GM19099 (cell line): ENCODE data around the gene FHAD1.

ENCODE experiments used
- POLR2A ChIP-seq: IDR thresholded peaks from 3 replicates; pipeline ENCODE4 v1.6.1; 2011; ENCODE audit warnings: low read depth; ENCODE audit not compliant: insufficient read length; ENCODE audit errors: extremely low read depth

Gene FHAD1

GRCh38 chr1:15418806-15419515 is 171.9 kb downstream of the FHAD1 start:
- no peak for TF ChIP-seq POLR2A

- no peak for TF ChIP-seq POLR2A
Measured at GRCh38 chr1:15420853-15421465, 173.9 kb downstream of the FHAD1 start.

- TF ChIP-seq POLR2A = no peak
Measured at GRCh38 chr1:15422871-15423270, 175.8 kb downstream of the FHAD1 start.

- TF ChIP-seq POLR2A = no peak
Measured at GRCh38 chr1:15423355-15424077, 176.5 kb downstream of the FHAD1 start.

- TF ChIP-seq POLR2A = no peak
Measured at GRCh38 chr1:15424146-15424667, 177.2 kb downstream of the FHAD1 start.

- no peak for TF ChIP-seq POLR2A
Measured at GRCh38 chr1:15424981-15425380, 178.0 kb downstream of the FHAD1 start.

- TF ChIP-seq POLR2A = no peak
Measured at GRCh38 chr1:15425521-15425920, 178.5 kb downstream of the FHAD1 start.

- no peak for TF ChIP-seq POLR2A
Measured at GRCh38 chr1:15425958-15426357, 178.9 kb downstream of the FHAD1 start.

- no peak for TF ChIP-seq POLR2A
Measured at GRCh38 chr1:15426492-15427279, 179.7 kb downstream of the FHAD1 start.

GRCh38 chr1:15427280-15427666 is 180.2 kb downstream of the FHAD1 start:
- no peak for TF ChIP-seq POLR2A

- TF ChIP-seq POLR2A = no peak
Measured at GRCh38 chr1:15428815-15429435, 181.9 kb downstream of the FHAD1 start.

- TF ChIP-seq POLR2A = no peak
Measured at GRCh38 chr1:15429701-15430149, 182.7 kb downstream of the FHAD1 start.

GRCh38 chr1:15430787-15431570 is 184.0 kb downstream of the FHAD1 start:
- no peak for TF ChIP-seq POLR2A

- no peak for TF ChIP-seq POLR2A
Measured at GRCh38 chr1:15431571-15431948, 184.5 kb downstream of the FHAD1 start.
